Measurements from ENCODE around the gene ADARB1. TPM values are rescaled to one million over a fixed set of nuclear protein-coding genes. Genes with fewer than 3 reads are reported as not detected.

ADARB1 gene
- total and polyA plus RNA-seq, 9 of the 15 experiments (the other 6 are each of a cell fraction or from before 2014, with no cell fraction given), result 6.7 to 16.0 (median 8.3) TPM

GRCh38 chr21:45124596-45124995 lies 50.2 kb downstream of the ADARB1 start:
- H3K4me2 ChIP-seq (ENCODE audit: insufficient read depth, low read length), result no peak overlapping the region
- no peak overlapping the region for H3K27ac ChIP-seq (ENCODE audit: extremely low read depth, low read depth, low read length)
- POLR2A ChIA-PET, result interaction anchor here (0.6 to 1.0 kb wide), 4 partner anchors 8 to 72 kb away, joined by 3 read pairs; no protein-coding TSS in a partner anchor
- in situ Hi-C loops (cut with MboI) (no loop called here), intact Hi-C loops (cut with micrococcal nuclease) (no loop called here)
- H3K9ac ChIP-seq (ENCODE audit: insufficient read depth in 1 of 2, low read depth in 2 of 2, low read length in 2 of 2), result no peak overlapping the region
- TF ChIP-seq STAT5B (CRISPR knock-in tag; IDR thresholded peaks at IDR 0.05) (no peak), DLX4 (CRISPR knock-in tag; IDR thresholded peaks at IDR 0.05) (no peak), ZNF41 (CRISPR knock-in tag; conservative IDR thresholded peaks at IDR 0.05) (no peak), U2AF1 (optimal IDR thresholded peaks at IDR 0.05; ENCODE audit: low read depth, low read length) (no peak), ZNF23 (CRISPR knock-in tag; IDR thresholded peaks at IDR 0.05) (no peak), HNRNPL (IDR thresholded peaks at IDR 0.05; ENCODE audit: low read depth, low read length) (no peak), ATF2 (CRISPR knock-in tag; IDR thresholded peaks at IDR 0.05) (no peak), BACH1 (tag; IDR thresholded peaks at IDR 0.05) (no peak), ZNF57 (CRISPR knock-in tag; IDR thresholded peaks at IDR 0.05) (no peak), RREB1 (CRISPR knock-in tag; IDR thresholded peaks at IDR 0.05) (no peak), GTF2A2 (tag; IDR thresholded peaks at IDR 0.05) (no peak)
- H3K9me3 ChIP-seq (replicated peaks; ENCODE audit: control insufficient read depth, insufficient read depth, low read depth, low read length), result no peaks in the 10 kb centered on the region
- FAIRE-seq, result no peak
- 49% methylated on average over 6 of the region's 6 CpGs for WGBS (ENCODE audit: insufficient coverage, low coverage, missing lambda C conversion rate)
- no peaks in the 10 kb centered on the region for H3K36me3 ChIP-seq (ENCODE audit: control insufficient read depth, insufficient read depth, low read length)
- H2AFZ ChIP-seq (ENCODE audit: low read depth, low read length), result no peak overlapping the region
- CTCF ChIA-PET (ENCODE audit: low intra/inter-chr PET ratio), result no interaction called here
- no peaks in the 10 kb centered on the region for H3K9me1 ChIP-seq (ENCODE audit: control insufficient read depth, insufficient read depth, low read length)
- no TSS peak for BruUV-seq (replicated peaks)
- H3K4me3 ChIP-seq, result no peak overlapping the region
- no peak for ATAC-seq
- no peak for DNase-seq (ENCODE audit: extremely low read depth in 1 of 4, low spot score in 3 of 4)
- H3K4me1 ChIP-seq (replicated peaks in 1 of 2; ENCODE audit: control insufficient read depth in 2 of 2, insufficient read depth in 2 of 2, low read length in 2 of 2), result peaks cover 0 to 4% of the 10 kb centered on the region in 2 experiments; a peak in 2 of 5 replicates
- H3K27me3 ChIP-seq (ENCODE audit: control insufficient read depth in 2 of 2, insufficient read depth in 2 of 2, low read length in 2 of 2), result no peaks in the 10 kb centered on the region; a peak in 1 of 5 replicates
- H4K20me1 ChIP-seq (replicated peaks; ENCODE audit: control insufficient read depth, insufficient read depth, low read length), result 0 out of 2 replicates have a peak, but pooled peaks cover 4% of the 10 kb centered on the region
- H3K79me2 ChIP-seq (ENCODE audit: control insufficient read depth, insufficient read depth, low read length), result no peaks in the 10 kb centered on the region

Measured in K562 (cell line).